Kidney epithelial cell (primary cell): ENCODE results near the gene ACP6. TPM values are rescaled to one million over a fixed set of nuclear protein-coding genes. Genes with fewer than 3 reads are reported as not detected.
"Not testable (repeated sequence)": the region's sequence is repeated elsewhere in the genome, so short reads cannot be mapped to it uniquely, and the experiment has no call there.

Experiments used
- DNase-seq: peaks from one replicate; pipeline ENCODE4 v3.0.0-alpha.2; 2010; ENCODE audit warnings: low read depth
- H3K27me3 ChIP-seq: 2 replicates; pipeline ENCODE4 v1.6.0; 2011; ENCODE audit warnings: low read length; ENCODE audit not compliant: control insufficient read depth, insufficient read depth
- H3K36me3 ChIP-seq: 2 replicates; pipeline ENCODE4 v1.5.1; 2011; ENCODE audit warnings: low read length; ENCODE audit not compliant: control insufficient read depth, insufficient read depth
- H3K4me3 ChIP-seq: 2 replicates; pipeline ENCODE4 v1.5.1; 2011; ENCODE audit warnings: low read depth, mild to moderate bottlenecking, control low read depth, low read length
- CTCF ChIP-seq: IDR thresholded peaks from 2 replicates; pipeline ENCODE4 v1.5.1; 2011; ENCODE audit warnings: mild to moderate bottlenecking, moderate library complexity, low read length, control low read depth, inconsistent platforms; ENCODE audit not compliant: insufficient read depth, poor library complexity, severe bottlenecking
- total RNA-seq: library from RNA; depleted of rRNA; stranded (reverse); fragments of >200 nt; gene quantifications from 2 replicates; pipeline ENCODE4 v1.2.3, GENCODE V29; 2015

The ACP6 gene
- total RNA-seq, 1 donor from 2014 or later, result 12.5 TPM

- TF ChIP-seq CTCF, result no peak
- H3K27me3 ChIP-seq, result no peaks in the 10 kb centered on the region
- peaks cover 2% of the 10 kb centered on the region for H3K36me3 ChIP-seq
- no peak for DNase-seq
- no peak overlapping the region for H3K4me3 ChIP-seq
These were observed 46.3 kb downstream of the ACP6 start for GRCh38 chr1:147624011-147624410.

GRCh38 chr1:147622731-147623130, 47.6 kb downstream of the ACP6 start:
- no peak overlapping the region for H3K4me3 ChIP-seq
- DNase-seq, result no peak
- no peaks in the 10 kb centered on the region for H3K27me3 ChIP-seq
- H3K36me3 ChIP-seq, result peaks cover 2% of the 10 kb centered on the region
- no peak for TF ChIP-seq CTCF

- H3K27me3 ChIP-seq, result no peaks in the 10 kb centered on the region
- TF ChIP-seq CTCF, result no peak
- no peak overlapping the region for H3K4me3 ChIP-seq
- no peak for DNase-seq
- H3K36me3 ChIP-seq, result peaks cover 2% of the 10 kb centered on the region
These were observed 49.8 kb downstream of the ACP6 start for GRCh38 chr1:147620543-147620942.

- Histone ChIP-seq H3K36me3 (peaks cover 2% of the 10 kb centered on the region), H3K27me3 (no peaks in the 10 kb centered on the region), H3K4me3 (no peak overlapping the region)
- DNase-seq, result no peak
- TF ChIP-seq CTCF, result no peak
These were observed 50.6 kb downstream of the ACP6 start for GRCh38 chr1:147619741-147620140.

- no peak overlapping the region for H3K4me3 ChIP-seq
- no peak for TF ChIP-seq CTCF
- peaks cover under 1% of the 10 kb centered on the region for H3K36me3 ChIP-seq
- DNase-seq, result no peak
- H3K27me3 ChIP-seq, result no peaks in the 10 kb centered on the region
These were observed 51.6 kb downstream of the ACP6 start for GRCh38 chr1:147618771-147619170.

- Histone ChIP-seq H3K36me3 (no peaks in the 10 kb centered on the region), H3K4me3 (no peak overlapping the region), H3K27me3 (no peaks in the 10 kb centered on the region)
- no peak for DNase-seq
- TF ChIP-seq CTCF, result no peak
These were observed 52.2 kb downstream of the ACP6 start for GRCh38 chr1:147618077-147618569.

- not testable (repeated sequence) for H3K4me3 ChIP-seq, H3K36me3 ChIP-seq, DNase-seq, H3K27me3 ChIP-seq
These were observed 55.4 kb downstream of the ACP6 start for GRCh38 chr1:147614966-147615365.
